SH-SY5Y (cell line): ENCODE measurements around the gene NPAT.

Experiments
- GATA2 ChIP-seq: IDR thresholded peaks from 2 replicates; pipeline ENCODE4 v1.6.1; 2011; ENCODE audit warnings: mild to moderate bottlenecking, low read depth, low read length
- GATA3 ChIP-seq: IDR thresholded peaks from 2 replicates; pipeline ENCODE4 v1.6.1; 2011; ENCODE audit warnings: low read depth, mild to moderate bottlenecking, low read length, moderate library complexity

NPAT gene

GRCh38 chr11:108222574-108223347 lies at the start of gene NPAT, which contains the start of gene ATM:
NPAT (minus strand) TSS chr11:108222638; CDS start chr11:108222536, 102 bp downstream.
ATM (plus strand) TSS chr11:108223067; CDS start chr11:108227625, 4,558 bp downstream.
- no peak for TF ChIP-seq GATA2
- TF ChIP-seq GATA3 = no peak

- no peak for TF ChIP-seq GATA3
- TF ChIP-seq GATA2 = no peak
Measured at GRCh38 chr11:108269583-108269982, 47.1 kb upstream of the NPAT start.

- no peak for TF ChIP-seq GATA2
- no peak for TF ChIP-seq GATA3
Measured at GRCh38 chr11:108253176-108253575, 30.7 kb upstream of the NPAT start.

GRCh38 chr11:108246885-108247284 lies 24.4 kb upstream of the NPAT start:
- no peak for TF ChIP-seq GATA3

- TF ChIP-seq GATA3 = no peak
- TF ChIP-seq GATA2 = no peak
Measured at GRCh38 chr11:108246308-108246707, 23.9 kb upstream of the NPAT start.

GRCh38 chr11:108242422-108242821 lies 20.0 kb upstream of the NPAT start:
- TF ChIP-seq GATA2 (no peak), GATA3 (no peak)

- no peak for TF ChIP-seq GATA2
- TF ChIP-seq GATA3 = no peak
Measured at GRCh38 chr11:108241330-108242037, 19.0 kb upstream of the NPAT start.

- TF ChIP-seq GATA3 (no peak), GATA2 (no peak)
Measured at GRCh38 chr11:108239076-108239475, 16.6 kb upstream of the NPAT start.

- no peak for TF ChIP-seq GATA3
- TF ChIP-seq GATA2 = no peak
Measured at GRCh38 chr11:108237058-108237481, 14.6 kb upstream of the NPAT start.

GRCh38 chr11:108235633-108236032 lies 13.2 kb upstream of the NPAT start:
- no peak for TF ChIP-seq GATA3
- no peak for TF ChIP-seq GATA2

- no peak for TF ChIP-seq GATA3
- TF ChIP-seq GATA2 = no peak
Measured at GRCh38 chr11:108235192-108235591, 12.8 kb upstream of the NPAT start.

GRCh38 chr11:108233277-108233945 lies 11.0 kb upstream of the NPAT start:
- TF ChIP-seq GATA3 = no peak
- TF ChIP-seq GATA2 = no peak

GRCh38 chr11:108228251-108228650 lies 5.8 kb upstream of the NPAT start:
- TF ChIP-seq GATA3 (no peak), GATA2 (no peak)

- TF ChIP-seq GATA3 = no peak
- no peak for TF ChIP-seq GATA2
Measured at GRCh38 chr11:108226036-108226435, 3.6 kb upstream of the NPAT start.
